HL-60 (cell line): ENCODE data around the gene SLC9C1.

Source experiments
- CTCF ChIP-seq: IDR thresholded peaks from one replicate; pipeline ENCODE4 v1.5.1; 2011; ENCODE audit warnings: low read length, control low read depth, inconsistent platforms; ENCODE audit not compliant: insufficient read depth
- GABPA ChIP-seq: IDR thresholded peaks from 2 replicates; pipeline ENCODE4 v1.6.1; 2012; ENCODE audit warnings: low read depth
- POLR2AphosphoS5 ChIP-seq: IDR thresholded peaks from 2 replicates; pipeline ENCODE4 v1.6.1; 2012; ENCODE audit warnings: low read depth
- REST ChIP-seq: IDR thresholded peaks from 2 replicates; pipeline ENCODE4 v1.6.1; 2012; ENCODE audit warnings: low read depth; ENCODE audit not compliant: insufficient replicate concordance
- SPI1 ChIP-seq: IDR thresholded peaks from 2 replicates; pipeline ENCODE4 v1.6.1; 2012; ENCODE audit warnings: low read depth, mild to moderate bottlenecking, borderline replicate concordance

- TF ChIP-seq CTCF: no peak
- no peak for TF ChIP-seq POLR2AphosphoS5
- TF ChIP-seq GABPA: no peak
- no peak for TF ChIP-seq REST
- TF ChIP-seq SPI1: no peak
Observed at GRCh38 chr3:112319516-112320276, 25.7 kb upstream of the SLC9C1 start.
